Fibroblast of villous mesenchyme (primary cell): ENCODE results near the gene CARD19. TPM values are rescaled to one million over a fixed set of nuclear protein-coding genes. Genes with fewer than 3 reads are reported as not detected.
"Not testable (repeated sequence)": the region's sequence is repeated elsewhere in the genome, so short reads cannot be mapped to it uniquely, and the experiment has no call there.

Experiments
- DNase-seq: peaks from one replicate; pipeline ENCODE4 v3.0.0-alpha.2; 2010; ENCODE audit warnings: low read depth
- H3K4me3 ChIP-seq: 2 replicates; pipeline ENCODE4 v1.5.1; 2011; ENCODE audit warnings: low read depth, mild to moderate bottlenecking, low read length
- CTCF ChIP-seq: IDR thresholded peaks from 2 replicates; pipeline ENCODE4 v1.5.1; 2012; ENCODE audit warnings: low read depth, mild to moderate bottlenecking, low read length; ENCODE audit not compliant: insufficient read depth
- total RNA-seq: library from RNA; depleted of rRNA; stranded (reverse); fragments of >200 nt; gene quantifications from 2 replicates; pipeline ENCODE4 v1.2.3, GENCODE V29; 2012

The CARD19 gene
- total RNA-seq, 1 donor: 35.8 TPM

- TF ChIP-seq CTCF: no peak
- no peak for DNase-seq
- peak overlapping the region; percentile 81 for H3K4me3 ChIP-seq
These were observed 880 bp downstream of the CARD19 start for GRCh38 chr9:93096811-93097382.

GRCh38 chr9:93097511-93098201, 1.6 kb downstream of the CARD19 start:
- peak; percentile 33 for DNase-seq
- H3K4me3 ChIP-seq: peak overlapping the region; percentile 81
- TF ChIP-seq CTCF: no peak

- DNase-seq: peak; percentile 95
- peak overlapping the region; percentile 24 for H3K4me3 ChIP-seq
- no peak for TF ChIP-seq CTCF
These were observed 2.4 kb downstream of the CARD19 start for GRCh38 chr9:93098236-93098946.

GRCh38 chr9:93099551-93100275, 3.7 kb downstream of the CARD19 start:
- no peak for DNase-seq
- no peak for TF ChIP-seq CTCF
- no peak overlapping the region for H3K4me3 ChIP-seq

- H3K4me3 ChIP-seq: no peak overlapping the region
- TF ChIP-seq CTCF: no peak
- no peak for DNase-seq
These were observed 4.2 kb downstream of the CARD19 start for GRCh38 chr9:93100276-93100636.

- DNase-seq, H3K4me3 ChIP-seq: not testable (repeated sequence)
These were observed 5.1 kb downstream of the CARD19 start for GRCh38 chr9:93101086-93101485.

GRCh38 chr9:93105620-93106019, 9.6 kb downstream of the CARD19 start:
- DNase-seq: no peak
- H3K4me3 ChIP-seq: no peak overlapping the region
- no peak for TF ChIP-seq CTCF
